GM21526 (cell line): ENCODE data around the gene CEP112.

ENCODE experiments used
- ATAC-seq: cut with Tn5 transposase; IDR thresholded peaks from one replicate; pipeline ENCODE4 v1.9.1; 2021; ENCODE audit warnings: moderate library complexity; ENCODE audit not compliant: unreplicated experiment, low FRiP score

Gene CEP112

DNA sequence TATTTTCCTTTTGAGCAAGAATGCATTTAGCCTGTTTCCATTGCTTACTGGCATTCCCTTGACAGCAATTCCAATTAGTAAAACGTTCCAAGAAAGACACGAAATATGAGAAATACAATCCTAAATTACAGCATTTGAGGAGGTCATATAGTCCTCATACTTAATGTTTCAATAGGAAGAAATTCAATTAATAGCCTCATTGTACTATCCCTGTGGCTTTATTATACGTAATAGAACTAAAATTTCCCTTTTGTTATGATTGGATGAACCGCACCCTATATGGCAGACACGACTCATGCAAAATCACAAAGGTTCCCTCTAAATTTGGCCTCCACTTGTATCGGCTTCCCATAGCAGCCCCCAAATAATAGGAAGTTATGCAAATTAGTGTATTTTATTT lies 291.7 kb downstream of the CEP112 start:
- no peak for ATAC-seq

GRCh38 chr17:65898651-65899050 lies 293.3 kb downstream of the CEP112 start:
- ATAC-seq, result no peak

DNA sequence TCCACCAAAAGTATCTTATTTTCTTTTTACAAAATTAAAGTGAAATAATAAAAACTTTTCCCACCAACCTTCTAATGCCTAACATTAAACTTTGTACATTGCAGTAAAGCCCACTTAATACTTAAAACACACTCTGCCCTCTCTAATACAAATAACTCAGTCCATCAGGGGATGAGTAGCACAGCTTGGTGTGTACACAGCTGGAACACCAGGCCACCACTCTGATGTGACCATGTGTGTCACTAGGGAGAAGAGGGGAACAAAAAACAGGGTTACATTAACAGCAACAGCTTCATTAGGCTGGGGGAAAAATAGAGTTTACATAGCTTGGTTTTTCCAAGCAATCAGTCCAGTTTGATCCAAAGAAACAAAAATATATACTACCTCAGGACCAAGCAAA lies 295.0 kb downstream of the CEP112 start:
- no peak for ATAC-seq

DNA sequence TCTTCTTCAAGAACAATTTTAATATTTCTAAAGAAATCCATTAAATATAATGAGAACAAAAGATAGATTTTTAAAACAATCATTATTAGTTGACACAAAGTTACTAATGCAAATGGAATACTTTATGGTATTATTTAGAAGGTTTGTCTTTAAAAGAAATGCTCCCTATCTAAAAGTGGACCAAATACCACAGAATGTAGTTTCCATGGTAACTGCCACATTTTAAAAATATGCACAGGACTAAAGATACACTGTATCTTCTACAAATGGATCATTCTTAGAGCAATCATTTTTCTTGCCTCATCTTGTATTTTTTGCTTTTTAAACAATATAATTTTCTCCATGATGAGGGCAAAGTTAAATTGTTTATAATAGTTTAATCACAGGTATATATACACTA lies 296.0 kb downstream of the CEP112 start:
- ATAC-seq, result no peak

DNA sequence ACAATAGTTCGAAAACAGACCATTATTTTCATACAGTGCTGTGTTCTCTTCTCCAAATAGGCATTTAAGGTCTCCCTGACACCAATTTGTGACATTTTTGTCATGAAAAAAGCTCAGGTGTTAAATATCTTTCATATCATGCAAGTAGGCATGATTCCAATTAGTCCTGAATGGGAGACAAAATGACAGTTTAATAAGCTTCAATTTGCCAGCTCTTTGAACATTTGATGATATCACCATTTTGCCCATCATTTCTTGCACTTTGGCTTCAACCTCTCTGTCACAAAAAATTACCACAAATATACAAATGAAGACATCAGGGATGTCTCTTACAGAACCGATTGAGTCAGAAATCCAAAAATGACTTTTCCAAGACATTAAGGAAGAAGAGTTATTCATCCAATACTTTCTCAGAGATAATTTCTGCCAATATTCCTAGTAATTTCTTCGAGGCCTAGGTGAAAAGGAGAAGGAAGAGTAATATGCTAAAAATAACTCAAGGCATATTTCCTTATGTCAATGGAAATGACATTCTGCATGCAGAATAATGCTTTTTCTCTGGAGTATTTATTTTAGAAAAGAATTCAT lies 298.1 kb downstream of the CEP112 start:
- no peak for ATAC-seq

GRCh38 chr17:65892912-65893377 lies 299.0 kb downstream of the CEP112 start:
- ATAC-seq, result no peak

- ATAC-seq, result no peak
Measured at GRCh38 chr17:65891231-65891735, 300.6 kb downstream of the CEP112 start.

GRCh38 chr17:65888649-65889048 lies 303.3 kb downstream of the CEP112 start:
- no peak for ATAC-seq

- ATAC-seq, result no peak
Measured at GRCh38 chr17:65886315-65887245, 305.4 kb downstream of the CEP112 start.

DNA sequence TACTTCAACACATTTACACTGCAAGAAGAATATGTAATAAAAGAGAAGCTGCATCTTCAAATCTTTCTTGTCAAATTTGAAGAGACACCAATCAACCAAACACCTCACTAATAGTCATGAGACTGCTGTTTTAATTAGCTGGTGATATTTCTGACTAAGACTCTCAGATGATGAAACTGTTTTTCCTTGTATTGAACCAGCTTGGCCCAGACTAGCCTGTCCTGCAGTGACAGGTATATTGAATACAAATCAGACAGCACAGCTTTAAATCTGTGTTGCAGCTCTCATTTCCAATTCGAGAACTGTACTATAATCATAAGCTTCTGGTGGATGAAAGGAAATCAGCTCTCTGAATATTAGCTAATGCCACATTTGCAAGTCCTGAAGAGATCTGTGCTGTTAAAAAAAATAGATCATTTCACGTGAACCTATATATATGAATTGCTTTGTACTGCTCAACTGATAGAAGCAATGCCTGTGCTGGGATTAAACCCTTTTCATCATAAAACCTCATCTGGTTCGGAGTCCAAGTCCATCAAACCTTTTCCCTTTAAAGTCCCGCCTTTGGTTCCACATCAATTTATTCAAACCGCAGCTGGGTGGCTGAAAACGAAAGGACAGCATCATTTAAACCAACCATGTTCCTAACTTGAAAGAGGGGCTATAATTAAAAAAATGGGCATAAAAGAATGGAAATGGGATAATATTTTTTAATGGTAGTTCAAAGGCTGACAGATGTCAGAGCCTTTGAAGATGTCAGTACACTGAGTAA lies 306.2 kb downstream of the CEP112 start:
- no peak for ATAC-seq

DNA sequence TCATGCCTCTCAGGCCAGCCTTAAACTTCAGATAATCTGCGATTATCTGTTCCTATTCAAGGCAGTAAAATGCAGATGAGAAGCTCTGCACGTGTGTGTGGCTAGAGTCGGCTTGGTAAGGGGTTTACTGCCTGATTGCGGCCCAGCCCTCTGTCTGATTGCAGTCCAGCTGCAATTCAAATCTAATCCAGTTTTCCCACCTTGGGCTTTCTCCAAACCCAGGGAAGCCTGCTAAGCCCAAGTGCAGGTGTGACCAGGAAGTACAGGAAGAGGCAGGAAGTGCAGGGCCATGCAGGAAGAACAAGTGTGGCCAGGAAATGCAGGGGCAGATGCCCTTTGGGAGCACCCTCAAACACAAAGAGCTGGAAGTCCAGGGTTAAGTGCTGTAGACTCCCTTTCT lies 314.9 kb downstream of the CEP112 start:
- no peak for ATAC-seq

DNA sequence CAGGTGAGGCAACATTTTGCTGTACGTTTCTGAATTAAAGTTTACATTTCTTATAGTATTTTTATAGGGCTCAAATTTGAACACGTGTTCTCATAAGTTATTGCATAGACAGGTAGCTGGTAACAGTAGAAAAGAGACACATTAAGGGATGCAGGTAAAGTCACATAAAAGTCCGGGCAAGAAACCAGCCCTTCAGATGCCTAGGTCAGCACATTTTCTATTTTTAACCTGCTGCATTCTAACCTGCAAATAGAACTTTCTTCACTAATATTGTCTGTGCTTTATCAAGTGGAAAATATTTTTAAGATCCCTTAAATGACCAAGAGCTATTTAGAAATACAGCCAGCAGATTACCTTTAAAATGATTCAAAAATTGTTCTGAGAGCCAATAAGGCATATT lies 323.1 kb downstream of the CEP112 start:
- no peak for ATAC-seq

- ATAC-seq, result no peak
Measured at GRCh38 chr17:65867014-65867413, 324.9 kb downstream of the CEP112 start.

DNA sequence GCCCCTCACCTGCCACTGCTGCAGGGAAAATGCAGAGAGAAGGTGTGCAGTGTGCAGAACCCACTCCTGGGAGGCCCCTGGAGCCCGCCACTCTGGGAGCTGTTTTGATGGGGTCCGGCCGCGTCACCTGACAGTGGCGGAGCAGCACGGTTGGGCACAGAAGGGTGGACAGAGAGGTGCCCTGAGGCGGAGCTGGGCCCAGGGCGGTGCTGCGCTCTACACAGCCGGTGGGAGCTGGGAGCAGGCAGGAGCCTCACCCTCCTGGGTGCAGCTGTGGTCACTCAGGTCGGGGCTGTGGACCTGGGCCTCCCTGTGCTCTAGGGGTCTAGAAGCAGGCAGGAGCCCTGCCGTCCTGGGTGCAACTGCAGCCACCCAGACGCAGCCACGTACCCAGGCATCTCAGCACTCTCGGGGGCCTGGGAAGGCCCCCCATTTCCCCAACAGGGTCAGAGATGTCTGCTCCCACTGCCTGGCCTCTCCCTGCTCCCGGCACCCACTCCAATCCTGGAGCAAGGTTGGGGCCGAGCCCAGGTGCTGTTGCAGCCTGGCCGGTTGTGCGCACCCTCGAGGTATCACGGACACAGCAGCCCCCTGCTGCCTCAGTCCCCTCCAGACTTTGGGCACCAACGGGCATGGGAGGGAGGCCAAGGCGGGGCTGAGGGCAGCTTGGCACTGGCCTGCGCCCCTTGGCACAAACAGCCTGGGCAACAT lies 326.1 kb downstream of the CEP112 start:
- no peak for ATAC-seq

DNA sequence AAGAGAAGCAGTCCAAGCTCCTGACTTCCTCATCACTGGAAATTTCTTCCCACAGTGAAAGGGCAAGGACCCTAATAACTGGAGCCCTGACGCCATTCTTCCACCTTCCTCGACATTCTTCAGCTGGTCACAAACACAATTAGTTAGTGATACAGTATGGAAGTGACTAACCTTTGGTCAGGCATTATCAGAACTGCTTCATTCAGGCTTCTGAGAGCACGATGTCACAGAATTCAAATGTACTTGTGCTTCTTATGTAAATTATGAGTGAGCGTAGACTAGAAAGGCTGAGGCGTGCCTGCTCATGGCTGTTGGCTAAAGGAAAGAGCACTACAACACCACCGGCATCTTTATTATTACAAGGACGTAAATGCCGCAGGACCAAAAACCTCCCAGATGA lies 327.5 kb downstream of the CEP112 start:
- ATAC-seq, result no peak

- ATAC-seq, result no peak
Measured at GRCh38 chr17:65857718-65858117, 334.2 kb downstream of the CEP112 start.

GRCh38 chr17:65856865-65857264 lies 335.1 kb downstream of the CEP112 start:
- ATAC-seq, result no peak

DNA sequence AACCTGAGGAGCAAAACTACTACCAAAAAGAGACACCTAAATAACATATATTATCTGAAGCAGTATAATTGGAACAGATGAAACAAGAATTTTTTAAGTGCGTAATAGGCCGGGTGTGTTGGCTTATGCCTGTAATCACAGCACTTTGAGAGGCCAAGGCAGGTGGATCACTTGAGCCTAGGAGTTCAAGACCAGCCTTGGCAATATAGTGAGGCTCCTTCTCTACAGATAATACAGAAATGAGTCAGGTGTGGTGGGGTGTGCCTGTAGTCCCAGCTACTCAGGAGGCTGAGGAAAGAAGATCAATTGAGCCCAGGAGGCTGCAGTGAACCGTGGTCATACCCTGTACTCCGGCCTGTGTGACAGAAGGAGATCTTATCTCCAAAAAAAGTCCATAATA lies 336.3 kb downstream of the CEP112 start:
- ATAC-seq, result no peak

GRCh38 chr17:65855245-65855644 lies 336.7 kb downstream of the CEP112 start:
- no peak for ATAC-seq

DNA sequence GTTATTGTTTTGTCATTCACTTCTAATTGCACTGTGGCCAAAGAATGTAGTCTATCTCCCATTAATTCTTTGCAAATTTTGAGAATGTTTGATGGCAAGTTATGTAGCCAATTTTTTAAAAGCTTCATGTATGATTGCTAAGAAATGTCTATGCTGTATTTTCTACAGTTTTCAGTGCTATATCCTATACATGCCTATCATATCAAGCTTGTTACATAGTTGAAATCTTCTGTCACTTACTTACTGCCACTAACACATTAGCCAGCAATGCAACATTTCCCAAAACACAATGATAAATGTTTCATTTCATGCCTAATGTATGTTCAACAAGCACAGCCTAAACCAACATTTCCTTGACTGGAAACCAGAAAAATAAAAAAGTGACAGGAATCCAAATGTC lies 338.1 kb downstream of the CEP112 start:
- no peak for ATAC-seq
